Measurements from ENCODE around the gene ALAS1. TPM values are rescaled to one million over a fixed set of nuclear protein-coding genes. Genes with fewer than 3 reads are reported as not detected.

ALAS1 gene
- total RNA-seq, 1 experiment from 2014 or later: 71.2 TPM

DNA sequence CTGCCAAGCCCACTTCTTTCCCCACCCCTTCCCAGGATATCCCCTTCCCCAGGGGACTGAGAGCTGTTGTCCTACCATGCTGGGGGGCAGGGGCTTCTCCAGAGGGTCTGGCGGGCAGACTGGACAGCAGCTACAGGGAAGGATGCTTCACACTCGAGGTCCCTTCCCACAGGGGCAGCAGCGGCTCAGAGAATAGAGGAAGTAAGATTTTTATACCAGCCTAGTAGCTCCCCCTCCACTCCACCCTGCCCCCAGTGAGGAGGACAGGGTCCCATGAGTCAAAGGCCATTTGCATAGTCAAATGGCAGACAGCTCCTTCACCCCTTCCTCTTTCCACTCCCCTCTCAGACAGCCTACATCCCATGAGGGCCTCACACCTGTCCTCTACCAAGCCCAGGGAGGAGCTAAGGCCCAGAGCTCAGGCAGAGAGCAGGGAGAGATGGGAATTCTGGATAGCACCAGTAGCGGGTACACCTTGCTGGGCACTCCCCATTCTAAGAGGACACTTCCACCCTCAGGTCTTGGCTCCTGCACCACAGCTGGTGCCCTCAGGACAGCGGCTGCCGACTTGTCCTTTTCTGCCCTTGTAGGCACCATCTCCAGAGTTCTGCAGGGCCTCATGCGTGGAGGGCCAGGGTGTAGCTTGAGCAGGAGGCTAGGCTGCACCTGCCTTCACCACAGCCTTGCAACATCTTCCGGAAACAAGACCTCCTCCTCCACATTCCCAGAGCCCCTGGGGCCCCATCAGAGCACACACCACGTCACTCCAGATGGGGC is 27.7 kb downstream of the ALAS1 start, which contains the start of gene TLR9:
Gene TLR9, minus strand, starts transcription at position 194 of the 777 bp plus-strand sequence. Its CDS starts 116 bp downstream, at position 78.
- no peak within 1 kb of the TSS for H2AFZ ChIP-seq
- H3K9me3 ChIP-seq (ENCODE audit: insufficient read depth, low read depth): no peaks in the 10 kb centered on the region
- H3K9me2 ChIP-seq (ENCODE audit: insufficient read depth): no peaks in the 10 kb centered on the region
- CTCF ChIA-PET: no interaction called here
- no peak within 1 kb of the TSS for H3K27ac ChIP-seq
- H3K27me3 ChIP-seq (ENCODE audit: insufficient read depth, low read depth): no peaks in the 10 kb centered on the region
- no TSS peak for BruUV-seq (replicated peaks)
- intact Hi-C loops (cut with micrococcal nuclease; ENCODE audit: unreplicated experiment): no loop called here
- H3K4me3 ChIP-seq: no peak within 1 kb of the TSS
- POLR2A ChIA-PET (ENCODE audit: unreplicated experiment): no interaction called here
- H3K4me2 ChIP-seq: no peak within 1 kb of the TSS
- H3K36me3 ChIP-seq (ENCODE audit: low read depth): 0 out of 2 replicates have a peak, but pooled peaks cover 7% of the 10 kb centered on the region
- peaks cover 6% of the 10 kb centered on the region for H3K4me1 ChIP-seq (replicated peaks; ENCODE audit: insufficient read depth)
- H4K20me1 ChIP-seq (ENCODE audit: insufficient read depth): no peaks in the 10 kb centered on the region
- TF ChIP-seq EZH2 (IDR thresholded peaks at IDR 0.05; ENCODE audit: low read depth) (no peak), CTCF (conservative IDR thresholded peaks at IDR 0.05) (no peak)
- H3F3A ChIP-seq (ENCODE audit: insufficient read depth, low read depth): 0 out of 2 replicates have a peak, but pooled peaks cover 3% of the 10 kb centered on the region
- H3K79me2 ChIP-seq (ENCODE audit: low read depth): no peaks in the 10 kb centered on the region
- DNase-seq: no peak

DNA sequence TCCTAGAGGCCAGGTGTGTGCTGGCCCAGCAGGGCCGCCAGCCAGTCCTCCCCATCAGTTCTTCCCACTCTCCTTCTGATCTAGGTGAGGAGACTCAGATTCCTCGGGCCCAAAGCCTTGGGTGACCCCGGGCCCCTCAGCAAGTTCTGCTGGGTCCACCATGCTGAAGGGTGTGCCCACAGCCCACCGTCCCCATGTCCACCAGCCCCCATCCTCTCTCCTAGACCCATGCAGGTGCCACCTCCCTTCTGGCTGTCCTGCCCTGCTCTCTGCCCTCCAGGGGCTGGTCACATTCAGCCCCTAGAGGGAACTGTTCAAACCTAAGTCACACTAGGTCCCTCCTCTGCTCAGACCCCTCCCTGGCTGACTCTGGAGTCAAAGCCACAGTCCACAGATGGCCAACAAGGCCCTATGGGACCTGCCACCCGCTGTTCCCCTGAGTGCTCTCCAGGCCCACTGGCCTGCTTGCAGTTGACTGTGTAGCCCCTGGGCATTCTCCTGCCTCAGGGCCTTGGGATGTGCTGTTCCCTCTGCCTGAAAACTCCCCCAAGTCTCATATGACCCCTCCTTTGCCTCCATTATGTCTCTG is 28.4 kb downstream of the ALAS1 start:
- no peak for DNase-seq
- Histone ChIP-seq H3K27me3 (ENCODE audit: insufficient read depth, low read depth) (no peaks in the 10 kb centered on the region), H3K79me2 (ENCODE audit: low read depth) (no peaks in the 10 kb centered on the region), H3K9me3 (ENCODE audit: insufficient read depth, low read depth) (no peaks in the 10 kb centered on the region), H4K20me1 (ENCODE audit: insufficient read depth) (no peaks in the 10 kb centered on the region), H3K9me2 (ENCODE audit: insufficient read depth) (no peaks in the 10 kb centered on the region), H2AFZ (no peak overlapping the region), H3F3A (ENCODE audit: insufficient read depth, low read depth) (0 out of 2 replicates have a peak, but pooled peaks cover 3% of the 10 kb centered on the region), H3K4me1 (replicated peaks; ENCODE audit: insufficient read depth) (no peaks in the 10 kb centered on the region), H3K4me2 (no peak overlapping the region), H3K27ac (no peak overlapping the region), H3K4me3 (no peak overlapping the region), H3K36me3 (ENCODE audit: low read depth) (peaks cover 7% of the 10 kb centered on the region; the same call in 1 of the 2 replicates)
- CTCF ChIA-PET: no interaction called here
- BruUV-seq (replicated peaks): no TSS peak
- POLR2A ChIA-PET (ENCODE audit: unreplicated experiment): no interaction called here
- intact Hi-C loops (cut with micrococcal nuclease; ENCODE audit: unreplicated experiment): no loop called here
- no peak for TF ChIP-seq CTCF (conservative IDR thresholded peaks at IDR 0.05)
- TF ChIP-seq EZH2 (IDR thresholded peaks at IDR 0.05; ENCODE audit: low read depth): no peak

DNA sequence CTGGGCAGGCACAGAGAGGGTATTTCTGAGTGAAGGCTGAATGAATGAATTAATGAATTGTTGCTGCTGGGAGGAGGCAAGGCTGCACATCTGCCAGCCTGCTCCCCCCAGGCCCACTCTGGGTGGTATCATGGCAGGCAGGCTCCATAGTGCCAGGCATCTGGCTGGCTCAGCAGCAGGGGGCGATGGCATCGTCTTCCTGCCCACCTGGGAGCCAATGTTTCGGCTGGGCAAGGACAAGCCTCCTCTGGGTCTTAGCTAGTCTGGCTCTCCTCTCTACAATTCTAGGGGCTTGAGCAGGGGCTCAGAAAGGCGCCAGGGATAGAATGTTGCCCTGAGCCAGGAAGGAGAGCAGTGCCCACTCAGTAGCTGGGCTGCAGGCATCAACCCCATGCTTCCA is 29.2 kb downstream of the ALAS1 start:
- 0 out of 2 replicates have a peak, but pooled peaks cover 3% of the 10 kb centered on the region for H3F3A ChIP-seq (ENCODE audit: insufficient read depth, low read depth)
- DNase-seq: no peak
- CTCF ChIA-PET: interaction anchor here (1.0 kb wide), 1 partner anchor 10 kb away, joined by 5 read pairs; no protein-coding TSS in a partner anchor
- H3K27me3 ChIP-seq (ENCODE audit: insufficient read depth, low read depth): no peaks in the 10 kb centered on the region
- H3K4me1 ChIP-seq (replicated peaks; ENCODE audit: insufficient read depth): no peaks in the 10 kb centered on the region
- TF ChIP-seq EZH2 (IDR thresholded peaks at IDR 0.05; ENCODE audit: low read depth) (no peak), CTCF (conservative IDR thresholded peaks at IDR 0.05) (no peak)
- no peak overlapping the region for H2AFZ ChIP-seq
- no peak overlapping the region for H3K4me2 ChIP-seq
- H3K27ac ChIP-seq: no peak overlapping the region
- peaks cover 5% of the 10 kb centered on the region for H4K20me1 ChIP-seq (ENCODE audit: insufficient read depth)
- intact Hi-C loops (cut with micrococcal nuclease; ENCODE audit: unreplicated experiment): no loop called here
- H3K9me2 ChIP-seq (ENCODE audit: insufficient read depth): no peaks in the 10 kb centered on the region
- H3K9me3 ChIP-seq (ENCODE audit: insufficient read depth, low read depth): no peaks in the 10 kb centered on the region
- H3K36me3 ChIP-seq (ENCODE audit: low read depth): peaks cover 7% of the 10 kb centered on the region; the same call in 1 of the 2 replicates
- POLR2A ChIA-PET (ENCODE audit: unreplicated experiment): no interaction called here
- H3K4me3 ChIP-seq: no peak overlapping the region
- no TSS peak for BruUV-seq (replicated peaks)
- H3K79me2 ChIP-seq (ENCODE audit: low read depth): no peaks in the 10 kb centered on the region

All from PC-9 (cell line).